ENCODE results near the gene GBE1.

The GBE1 gene

DNA sequence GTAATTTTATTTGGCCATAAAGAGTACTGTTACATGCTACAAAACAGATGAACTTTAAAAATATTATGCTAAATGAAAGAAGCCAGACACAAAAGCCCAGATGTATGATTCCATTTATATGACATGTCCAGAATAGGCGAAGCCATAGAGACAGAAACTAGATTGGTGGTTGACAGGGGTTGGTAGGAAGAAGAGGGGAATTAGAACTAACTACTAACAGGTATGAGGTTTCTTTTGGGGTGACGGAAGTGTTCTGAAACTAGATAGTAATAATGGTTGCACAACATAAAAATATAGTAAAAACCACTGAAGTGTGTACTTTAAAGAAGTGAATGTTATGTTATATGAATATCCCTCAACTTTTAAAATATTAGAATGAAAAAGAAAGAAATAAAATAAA is 66.1 kb downstream of the GBE1 start:
- DNase-seq, result no peak

- no peak for DNase-seq
These were observed 66.8 kb downstream of the GBE1 start for GRCh38 chr3:81694662-81695061.

DNA sequence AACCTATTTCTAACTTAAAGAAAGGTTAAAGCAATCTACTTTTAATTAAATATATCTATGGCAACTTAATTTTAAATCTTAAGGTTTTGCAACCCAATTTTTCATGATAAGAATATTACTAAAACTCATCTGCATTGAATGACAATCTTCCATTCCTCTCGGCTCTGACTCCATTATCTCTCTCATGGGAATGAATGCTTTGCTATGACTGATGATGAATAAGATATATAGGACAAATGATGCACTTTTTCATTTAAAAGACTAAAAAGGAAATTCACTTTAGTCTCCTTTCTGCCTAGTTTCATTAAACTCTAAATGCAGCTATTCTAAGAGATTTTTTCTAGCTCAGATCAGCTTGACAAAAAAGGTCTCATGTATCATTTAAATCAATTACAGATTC is 68.7 kb downstream of the GBE1 start:
- DNase-seq, result no peak

GRCh38 chr3:81689617-81690016 is 71.8 kb downstream of the GBE1 start:
- DNase-seq, result no peak

DNA sequence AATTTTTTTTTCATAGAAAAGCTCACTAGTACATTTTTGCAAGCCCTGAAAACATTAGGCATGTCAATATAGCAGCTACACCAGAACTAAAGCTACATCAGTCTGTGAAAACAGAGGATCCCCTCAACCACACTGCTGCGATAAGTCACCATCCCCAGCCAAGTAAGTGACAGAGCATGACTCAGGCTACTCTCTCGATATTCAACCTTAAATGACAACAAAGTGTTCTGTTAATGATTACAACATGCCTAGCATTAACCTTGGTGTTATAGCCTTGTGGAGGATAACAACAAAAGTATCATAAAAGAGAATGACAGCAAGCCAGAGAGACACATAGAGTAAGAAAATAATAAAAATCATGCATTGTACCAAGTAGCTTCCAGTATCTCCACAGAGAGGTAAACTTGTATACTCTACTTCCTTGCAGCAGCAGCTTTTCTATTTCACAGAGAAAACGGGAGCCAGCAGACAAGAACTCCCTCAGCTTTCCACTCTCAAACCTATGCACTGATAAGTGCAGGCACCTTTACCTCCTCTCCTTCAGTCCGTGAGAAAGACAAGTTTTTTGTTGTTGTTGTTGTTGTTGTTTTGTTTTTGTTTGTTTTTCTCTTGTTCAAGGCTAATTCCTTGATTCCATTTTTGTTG is 76.6 kb downstream of the GBE1 start:
- DNase-seq, result no peak

GRCh38 chr3:81676706-81677456 is 84.6 kb downstream of the GBE1 start:
- DNase-seq, result no peak

GRCh38 chr3:81674690-81675089 is 86.8 kb downstream of the GBE1 start:
- no peak for DNase-seq

- no peak for DNase-seq
These were observed 93.2 kb downstream of the GBE1 start for GRCh38 chr3:81668283-81668682.

DNA sequence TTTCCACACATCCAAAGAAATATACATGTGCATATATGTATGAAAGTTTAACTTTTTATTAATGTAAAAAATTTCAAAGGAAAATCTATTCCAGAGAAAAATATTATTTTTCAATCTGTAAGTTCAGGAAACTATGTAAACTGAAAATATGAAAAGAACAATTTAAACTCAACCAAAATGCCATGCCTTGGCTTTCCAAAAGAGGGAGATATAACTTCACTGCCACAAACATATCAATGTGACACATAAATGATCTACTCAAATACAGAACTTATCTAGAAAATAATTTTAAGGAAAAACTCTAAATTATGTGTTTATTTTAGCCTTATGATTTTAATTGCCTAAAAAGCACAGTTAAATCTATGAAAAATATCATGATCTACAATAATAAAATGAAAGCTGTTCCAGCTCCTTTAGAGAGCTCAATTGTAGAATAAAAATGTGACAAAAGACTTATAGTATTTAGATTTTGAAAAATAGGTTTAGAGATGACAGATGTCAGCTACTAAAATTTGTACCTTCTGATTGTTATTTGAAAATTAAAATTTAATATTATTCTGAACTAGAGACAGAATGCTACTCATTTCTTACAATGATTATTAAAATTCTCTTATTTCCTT is 94.8 kb downstream of the GBE1 start:
- DNase-seq, result no peak

DNA sequence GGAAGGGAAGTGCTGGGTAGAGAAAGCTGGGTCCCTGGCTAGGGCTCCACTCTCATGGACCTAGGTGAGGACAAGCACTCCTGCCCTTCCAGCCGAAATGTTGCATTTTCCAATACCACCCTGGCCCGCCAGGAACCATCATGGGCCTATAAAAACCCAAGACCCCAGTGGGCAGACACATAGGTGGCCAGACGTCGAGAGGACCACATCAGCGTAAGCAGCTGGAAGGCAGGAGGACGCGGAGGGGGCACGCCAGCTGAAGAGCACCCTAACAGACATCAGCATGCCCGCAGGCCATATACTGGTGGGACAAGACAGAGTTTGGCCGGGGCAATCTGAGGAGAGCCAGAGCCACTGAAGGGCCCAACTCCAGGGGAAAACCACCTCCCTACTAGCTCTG is 98.3 kb downstream of the GBE1 start:
- DNase-seq, result no peak

- DNase-seq, result no peak
These were observed 101.4 kb downstream of the GBE1 start for GRCh38 chr3:81660036-81660435.

DNA sequence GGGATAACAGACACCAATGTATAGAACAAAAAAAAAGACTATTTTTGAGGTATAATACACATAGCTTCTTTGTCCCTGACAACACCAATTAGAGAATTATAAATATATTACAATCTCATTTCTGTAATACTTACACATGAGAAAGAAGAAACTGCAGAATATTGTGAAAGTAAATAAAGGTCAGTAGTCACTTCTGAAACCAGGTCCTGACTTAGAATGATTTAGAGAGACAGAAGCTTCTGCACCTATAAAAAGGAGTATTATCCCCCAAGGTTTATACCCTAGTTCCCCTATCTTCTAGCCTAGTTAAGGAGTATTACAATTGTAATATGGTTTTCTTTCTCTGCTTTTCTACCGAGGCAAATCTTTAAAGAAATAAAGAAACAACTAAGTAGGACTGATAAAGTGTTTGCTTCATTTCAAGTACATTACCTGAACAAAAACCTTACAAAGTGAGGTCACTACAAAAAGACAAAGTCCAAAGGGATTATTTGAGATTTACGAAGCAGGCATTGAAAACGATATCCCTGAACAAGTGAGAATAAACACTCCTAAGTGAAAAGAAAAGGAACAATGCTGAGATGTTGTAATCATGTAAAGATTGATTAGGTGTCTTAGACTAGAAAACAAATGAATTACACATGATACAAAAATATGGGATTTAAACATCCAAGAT is 103.0 kb downstream of the GBE1 start:
- no peak for DNase-seq

DNA sequence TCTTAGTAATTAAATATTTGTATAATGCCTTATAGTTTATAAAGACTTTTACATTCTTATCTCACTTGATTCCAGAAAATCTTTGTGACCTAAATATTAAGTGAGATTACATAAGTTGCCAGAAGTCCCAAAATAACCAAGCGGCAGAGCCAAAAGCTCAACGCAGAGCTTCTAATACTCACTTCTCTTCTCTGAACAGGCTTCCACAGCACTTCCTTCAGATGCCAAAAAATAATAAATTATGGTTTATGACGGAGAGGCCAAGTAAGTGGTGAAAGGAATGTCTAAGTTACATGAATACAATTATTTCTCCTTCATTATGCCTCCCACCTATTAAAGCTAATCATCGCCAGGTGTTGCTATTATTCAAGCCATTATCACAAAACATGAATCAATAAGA is 110.3 kb downstream of the GBE1 start:
- DNase-seq, result no peak

DNA sequence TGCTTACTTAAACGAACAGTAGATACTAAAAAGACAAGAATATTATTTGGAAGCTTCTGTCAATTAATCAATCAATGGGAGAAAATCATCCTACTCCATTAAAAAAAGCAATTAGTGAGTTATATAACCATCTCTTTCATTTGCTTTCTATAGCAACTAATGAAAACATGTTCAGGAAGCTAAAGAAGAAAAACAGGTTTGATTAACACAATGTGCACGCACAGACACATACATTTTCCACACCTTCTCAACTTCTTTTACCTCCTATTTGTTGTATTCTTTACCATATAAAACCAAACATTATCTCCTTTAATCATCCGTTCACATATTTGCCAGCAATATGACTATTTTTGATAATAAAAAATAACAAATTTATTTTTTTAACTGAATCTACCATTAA is 111.3 kb downstream of the GBE1 start:
- no peak for DNase-seq

DNA sequence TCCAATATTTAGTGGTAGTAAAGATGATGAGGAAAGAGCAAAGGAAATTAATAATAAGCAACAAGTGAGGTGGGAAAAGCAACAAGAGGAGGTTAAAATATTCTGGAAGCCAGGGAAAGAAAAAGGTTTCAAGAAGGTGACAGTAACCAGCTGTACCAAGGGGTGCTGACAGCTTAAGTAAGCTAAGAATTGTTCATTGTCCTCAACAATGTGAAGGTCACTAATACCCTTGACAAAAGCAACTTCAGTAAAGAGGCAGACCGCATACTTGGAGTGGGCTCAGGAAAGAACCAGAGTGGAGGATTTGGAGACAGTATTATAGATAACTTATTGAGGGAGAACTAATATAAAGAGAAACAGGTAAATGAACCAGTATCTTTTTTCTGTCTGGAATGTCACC is 116.2 kb downstream of the GBE1 start:
- no peak for DNase-seq

DNA sequence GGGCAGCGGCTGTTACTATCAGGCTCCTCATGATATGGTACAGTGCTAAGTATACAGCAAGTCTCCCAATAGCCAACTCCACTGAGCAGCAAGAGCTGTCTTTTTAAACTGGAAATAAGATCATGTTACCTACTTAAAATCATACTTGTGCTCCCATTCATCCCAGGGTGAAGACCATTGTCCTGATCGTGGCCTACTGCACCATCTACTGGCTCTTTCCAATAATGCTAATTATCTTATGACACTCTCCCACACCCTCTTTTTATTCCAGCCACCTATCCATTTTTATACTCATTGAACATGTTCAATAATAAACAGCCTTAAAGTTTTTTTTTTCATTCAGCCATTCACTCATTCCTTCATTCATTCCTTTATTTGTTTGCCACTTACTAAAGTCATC is 117.7 kb downstream of the GBE1 start:
- no peak for DNase-seq

DNA sequence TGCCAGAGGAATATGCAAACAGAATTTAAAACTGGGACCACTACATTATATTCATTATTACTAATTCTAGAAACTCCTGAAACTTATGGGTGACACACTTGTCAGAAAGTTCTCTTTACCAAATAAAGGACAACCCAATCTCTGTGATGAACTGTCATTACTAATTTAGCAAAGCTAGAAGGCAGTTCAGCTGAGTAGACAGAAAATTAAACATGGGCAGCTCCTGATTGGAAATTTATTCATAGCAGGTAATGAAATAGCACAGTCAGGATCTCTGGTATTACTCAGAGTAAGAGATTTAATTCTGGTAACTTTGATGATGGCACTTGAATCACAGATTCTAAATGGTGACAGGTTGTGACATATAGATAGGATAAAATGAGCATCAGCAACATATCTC is 123.0 kb downstream of the GBE1 start:
- no peak for DNase-seq

GRCh38 chr3:81632659-81633058 is 128.8 kb downstream of the GBE1 start:
- no peak for DNase-seq

DNA sequence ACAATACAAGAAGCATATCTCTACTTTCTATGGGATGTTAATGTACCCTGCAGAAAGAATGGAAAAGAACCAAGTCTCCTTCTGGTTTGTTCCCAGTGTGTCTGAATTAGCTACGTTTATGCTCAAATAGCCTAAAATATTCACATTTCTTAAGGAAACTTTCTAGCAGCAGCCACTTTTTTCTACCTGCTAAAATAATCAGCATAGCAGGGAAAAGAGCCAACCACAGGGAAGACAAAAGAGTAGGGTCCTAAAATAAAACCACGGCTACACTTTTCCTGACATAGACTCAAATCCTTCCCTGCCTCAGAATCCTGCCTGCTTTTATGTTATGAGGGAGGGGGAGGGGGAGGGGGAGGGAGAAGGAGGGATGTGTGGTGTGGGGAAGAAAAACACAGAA is 136.7 kb downstream of the GBE1 start:
- no peak for DNase-seq

DNA sequence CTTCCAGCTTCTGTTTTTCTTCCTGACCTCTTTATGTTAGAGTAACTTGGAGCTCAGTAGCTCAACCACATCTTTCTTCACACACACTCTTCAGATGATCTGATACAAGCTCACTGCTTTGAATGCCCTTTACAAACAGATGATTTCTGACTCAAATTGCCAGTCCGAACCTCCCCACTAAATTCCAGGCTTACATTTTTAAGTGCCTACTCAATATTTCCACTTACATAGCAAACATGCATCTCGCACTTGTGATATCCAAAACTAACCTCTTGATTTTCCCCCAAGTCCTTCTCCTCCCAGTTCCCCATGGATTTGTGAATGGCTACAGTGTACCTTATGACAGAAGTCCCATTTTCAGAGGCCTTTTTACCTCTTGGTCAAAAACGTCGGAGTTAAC is 139.1 kb downstream of the GBE1 start:
- DNase-seq, result no peak

- DNase-seq, result no peak
These were observed 140.2 kb downstream of the GBE1 start for GRCh38 chr3:81621277-81621676.

DNA sequence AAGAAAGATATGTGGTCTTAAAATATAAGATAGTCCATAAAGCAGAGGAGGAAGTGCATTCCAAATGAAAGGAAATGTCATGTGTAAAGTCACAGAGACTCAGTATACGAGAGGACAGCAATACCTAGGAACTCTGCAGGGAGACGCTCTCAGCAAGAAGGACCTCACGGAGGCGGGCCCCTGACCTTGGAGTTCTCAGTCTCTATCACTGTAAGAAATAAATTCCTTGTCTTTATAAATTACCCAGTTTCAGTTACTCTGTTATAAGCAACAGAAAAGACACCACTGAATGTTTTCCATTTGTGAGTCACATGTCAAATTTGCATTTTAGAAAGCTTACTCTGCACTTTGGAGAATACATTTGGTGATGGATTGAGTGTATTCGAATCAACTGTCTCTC is 140.6 kb downstream of the GBE1 start:
- no peak for DNase-seq

DNA sequence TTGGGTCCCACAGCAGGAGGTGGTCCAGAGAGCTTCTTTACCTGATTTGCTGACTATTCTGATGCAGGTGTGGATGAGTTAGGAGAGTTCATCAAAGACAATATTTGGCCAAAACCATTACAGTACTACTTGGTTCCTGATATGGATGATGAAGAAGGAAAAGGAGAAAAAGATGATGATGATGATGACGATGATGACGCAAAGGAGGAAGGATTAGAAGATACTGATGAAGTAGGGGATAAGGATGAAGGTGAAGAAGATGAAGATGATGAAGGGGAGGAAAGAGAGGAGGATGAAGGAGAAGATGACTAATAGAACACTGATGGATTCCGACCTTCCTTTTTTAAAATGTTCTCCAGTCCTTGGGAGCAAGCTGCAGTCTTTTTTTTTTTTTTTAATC is 148.7 kb downstream of the GBE1 start:
- no peak for DNase-seq

- DNase-seq, result no peak
These were observed 158.7 kb downstream of the GBE1 start for GRCh38 chr3:81602781-81603180.

Measured in stimulated activated CD4-positive, alpha-beta T cell treated with anti-CD3 and anti-CD28 coated beads, Interleukin-4, amount 100 ng/mL, for 24 hours (primary cell).